Hindlimb muscle (tissue), 1 donor: Measurements from ENCODE around the gene ADAM19. TPM values are rescaled to one million over a fixed set of nuclear protein-coding genes. Genes with fewer than 3 reads are reported as not detected.

Source experiments
- DNase-seq: peaks from one replicate; pipeline ENCODE4 v3.0.0-alpha.2; 2013
- polyA plus RNA-seq: library from polyadenylated mRNA; unstranded; fragments of 120-200 nt; gene quantifications from one replicate; pipeline ENCODE4 v1.2.1, GENCODE V29; 2013; ENCODE audit not compliant: insufficient read length

The ADAM19 gene
- polyA plus RNA-seq, 1 donor, result 17.7 TPM

GRCh38 chr5:157562111-157562581 lies 13.4 kb downstream of the ADAM19 start:
- DNase-seq, result peak; percentile 76

- no peak for DNase-seq
Observed at GRCh38 chr5:157561110-157561509, 14.5 kb downstream of the ADAM19 start.

GRCh38 chr5:157559301-157559700 lies 16.3 kb downstream of the ADAM19 start:
- DNase-seq, result no peak

GRCh38 chr5:157558681-157559080 lies 16.9 kb downstream of the ADAM19 start:
- DNase-seq, result no peak

GRCh38 chr5:157558041-157558595 lies 17.5 kb downstream of the ADAM19 start:
- DNase-seq, result peak; percentile 33

- DNase-seq, result no peak
Observed at GRCh38 chr5:157556615-157557418, 18.8 kb downstream of the ADAM19 start.

GRCh38 chr5:157555037-157555640 lies 20.4 kb downstream of the ADAM19 start:
- no peak for DNase-seq

GRCh38 chr5:157554179-157555036 lies 21.2 kb downstream of the ADAM19 start:
- peak; percentile 40 for DNase-seq

- DNase-seq, result no peak
Observed at GRCh38 chr5:157552650-157553049, 22.9 kb downstream of the ADAM19 start.

GRCh38 chr5:157550663-157551062 lies 24.9 kb downstream of the ADAM19 start:
- no peak for DNase-seq

- no peak for DNase-seq
Observed at GRCh38 chr5:157549954-157550549, 25.5 kb downstream of the ADAM19 start.

GRCh38 chr5:157549283-157549629 lies 26.3 kb downstream of the ADAM19 start:
- no peak for DNase-seq

GRCh38 chr5:157548513-157549282 lies 26.9 kb downstream of the ADAM19 start:
- DNase-seq, result no peak

GRCh38 chr5:157547941-157548512 lies 27.5 kb downstream of the ADAM19 start:
- DNase-seq, result no peak

- no peak for DNase-seq
Observed at GRCh38 chr5:157546456-157547100, 29.0 kb downstream of the ADAM19 start.

GRCh38 chr5:157545610-157546310 lies 29.8 kb downstream of the ADAM19 start:
- DNase-seq, result no peak

GRCh38 chr5:157544623-157544989 lies 31.0 kb downstream of the ADAM19 start:
- no peak for DNase-seq

GRCh38 chr5:157543825-157544622 lies 31.6 kb downstream of the ADAM19 start:
- no peak for DNase-seq
